Medulla oblongata (tissue), 1 donor: Measurements from ENCODE around the gene DSEL.

ENCODE experiments used
- DNase-seq: peaks from one replicate; pipeline ENCODE4 v3.0.0-alpha.2; 2015; ENCODE audit errors: extremely low spot score

The DSEL gene

DNA sequence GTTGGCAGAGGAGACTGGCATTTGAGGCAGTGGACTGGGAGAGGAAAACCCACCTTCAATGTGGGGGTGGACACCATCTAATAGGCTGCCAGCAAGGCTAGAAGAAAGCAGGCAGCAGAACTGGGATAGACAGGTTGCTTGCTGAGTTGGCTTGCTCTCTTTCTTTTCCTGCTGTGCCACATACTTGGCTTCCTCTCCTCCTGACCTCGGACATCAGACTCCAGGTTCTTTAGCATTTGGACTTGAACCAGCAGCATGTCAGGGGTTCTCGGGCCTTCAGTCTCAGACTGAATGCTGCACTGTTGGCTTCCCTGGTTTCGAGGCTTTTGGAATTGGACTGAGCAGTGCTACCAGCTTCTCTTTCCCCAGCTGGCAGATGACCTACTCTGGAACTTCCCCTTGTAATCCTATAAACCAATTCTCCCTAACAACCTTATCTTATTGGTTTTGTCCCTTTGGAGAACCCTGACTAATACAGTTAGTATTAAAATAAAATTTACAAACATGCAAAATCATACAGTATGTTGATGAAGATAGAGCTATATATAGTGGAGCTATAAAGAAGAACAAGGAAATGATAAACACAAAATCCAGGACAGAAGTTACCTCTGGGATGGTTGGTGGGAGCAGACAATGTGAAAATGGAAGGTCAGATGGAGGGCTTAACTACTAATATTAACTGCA, 15.9 kb downstream of the DSEL start:
- peak; percentile 13 for DNase-seq

- no peak for DNase-seq
Observed at GRCh38 chr18:67496469-67496868, 20.1 kb downstream of the DSEL start.

- DNase-seq, result no peak
Observed at GRCh38 chr18:67486534-67486933, 30.0 kb downstream of the DSEL start.

DNA sequence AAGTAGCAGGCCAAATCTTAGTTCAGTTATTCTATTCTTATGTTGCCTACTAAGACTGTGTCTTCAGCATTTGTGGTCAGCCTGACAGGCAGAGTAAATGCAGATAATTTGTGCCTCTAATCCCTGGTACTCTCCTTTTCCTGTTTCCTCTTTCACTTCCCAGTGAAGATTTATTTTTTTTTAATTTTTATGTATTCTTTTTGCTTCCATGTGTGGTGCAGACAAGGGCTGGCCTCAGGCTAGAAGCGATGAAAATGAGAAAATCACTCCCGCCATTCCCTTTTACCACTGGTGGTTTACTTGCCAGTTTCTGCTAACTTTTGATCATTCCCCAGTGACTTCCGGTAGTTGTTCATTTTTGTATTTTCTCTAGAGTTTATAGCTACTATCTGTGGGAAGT, 30.9 kb downstream of the DSEL start:
- DNase-seq, result no peak

GRCh38 chr18:67484458-67484857, 32.1 kb downstream of the DSEL start:
- no peak for DNase-seq

GRCh38 chr18:67483952-67484351, 32.6 kb downstream of the DSEL start:
- no peak for DNase-seq

DNA sequence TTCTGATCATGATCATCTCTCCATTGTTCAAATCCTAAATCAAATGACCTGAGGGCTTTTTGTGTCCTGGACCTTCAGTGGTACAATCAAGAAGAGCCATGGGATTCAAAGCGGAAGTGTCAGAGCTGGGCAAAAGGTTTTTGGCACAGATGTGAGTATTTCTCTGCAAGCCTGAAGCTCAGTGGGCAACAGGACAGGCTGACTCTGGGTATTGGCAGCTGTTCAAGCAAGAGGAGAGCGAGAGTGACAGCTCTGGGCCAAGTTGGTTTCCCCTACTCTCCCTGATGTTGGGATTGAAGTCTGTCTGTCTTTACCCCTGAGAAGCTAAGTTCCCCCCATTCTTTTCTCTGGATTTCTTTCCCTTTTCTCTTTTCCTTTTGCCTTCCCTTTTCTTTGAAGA, 33.3 kb downstream of the DSEL start:
- peak; percentile 78 for DNase-seq

DNA sequence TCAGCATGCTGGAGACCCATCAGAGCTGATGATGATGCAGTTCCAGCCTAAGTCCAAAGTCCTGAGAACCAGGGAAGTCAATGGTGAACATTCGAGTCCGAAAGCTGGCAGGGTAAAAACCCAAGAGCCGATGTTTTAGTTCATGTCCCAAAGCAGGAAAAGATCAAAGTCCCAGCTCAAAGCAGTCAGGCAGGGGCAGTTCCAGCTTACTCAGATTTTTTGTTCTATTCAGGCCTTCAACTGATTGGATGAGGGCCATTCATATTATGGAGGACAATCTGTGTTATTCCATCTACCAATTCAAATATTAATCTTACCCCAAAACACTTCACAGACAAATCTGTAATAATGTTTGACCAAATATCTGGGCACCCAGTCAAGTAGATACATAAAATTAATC, 38.3 kb downstream of the DSEL start:
- no peak for DNase-seq

- no peak for DNase-seq
Observed at GRCh38 chr18:67477522-67477921, 39.0 kb downstream of the DSEL start.

DNA sequence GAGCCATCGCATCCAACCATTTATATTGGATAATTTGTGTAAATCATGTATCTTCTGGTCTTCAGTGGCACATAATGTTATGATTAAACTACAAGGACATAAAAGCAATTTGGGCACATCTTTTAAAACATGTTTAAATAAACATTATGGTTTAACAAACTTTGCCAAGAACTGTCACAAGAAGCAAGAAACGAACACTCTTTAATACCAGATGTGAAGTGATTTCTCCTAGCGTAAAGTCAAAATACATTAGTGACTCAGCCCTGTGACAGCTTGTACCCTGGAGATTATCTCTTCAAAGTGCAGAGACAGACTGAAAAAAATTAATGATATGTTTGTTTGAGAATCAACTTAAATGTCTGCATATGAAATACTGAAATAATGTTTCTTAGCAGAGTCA, 39.9 kb downstream of the DSEL start:
- DNase-seq, result no peak

GRCh38 chr18:67475673-67476072, 40.8 kb downstream of the DSEL start:
- no peak for DNase-seq

GRCh38 chr18:67468038-67468437, 48.5 kb downstream of the DSEL start:
- DNase-seq, result no peak

DNA sequence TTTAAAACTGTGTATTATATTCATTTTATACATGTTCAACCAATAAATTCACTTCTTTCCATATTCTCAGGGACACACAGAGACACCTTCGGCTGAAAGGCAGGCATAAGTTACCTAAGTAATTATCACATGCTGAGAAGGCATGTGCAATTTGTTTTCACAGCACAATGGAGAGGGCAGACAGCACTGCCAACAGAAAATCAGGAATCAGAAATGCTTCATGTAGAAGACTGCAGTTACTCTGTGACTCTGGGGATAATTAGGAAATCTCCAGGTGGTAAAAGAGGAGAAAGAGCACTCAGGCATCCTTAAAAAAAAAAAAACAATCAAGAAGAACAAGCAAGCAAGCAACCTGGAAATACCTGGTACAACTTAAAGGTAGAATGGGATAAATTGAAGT, 49.3 kb downstream of the DSEL start:
- no peak for DNase-seq

GRCh38 chr18:67464499-67464898, 52.0 kb downstream of the DSEL start:
- DNase-seq, result no peak

- DNase-seq, result peak; percentile 53
Observed at GRCh38 chr18:67463829-67464228, 52.7 kb downstream of the DSEL start.

DNA sequence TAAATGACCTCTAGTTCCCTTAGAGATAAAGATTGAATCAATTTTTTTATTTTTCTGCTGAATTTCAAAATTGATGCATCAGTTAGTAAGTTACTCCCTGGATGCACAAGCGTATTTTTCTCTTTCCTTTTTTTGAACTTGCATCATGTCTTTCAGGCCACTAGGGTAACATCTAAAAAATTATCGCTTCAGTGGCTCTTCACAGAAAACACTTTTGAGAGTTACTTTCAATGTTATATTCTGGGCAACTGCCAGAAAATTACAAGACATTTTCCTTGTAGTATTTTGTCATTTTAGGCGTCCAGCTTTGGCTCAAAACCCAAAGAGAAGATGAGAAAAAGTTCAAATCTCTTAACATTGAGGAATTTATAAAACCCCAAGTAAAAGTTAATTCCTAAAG, 59.8 kb downstream of the DSEL start:
- DNase-seq, result no peak
